Fibroblast of lung (primary cell): ENCODE data around the gene ARRB1. TPM values are rescaled to one million over a fixed set of nuclear protein-coding genes. Genes with fewer than 3 reads are reported as not detected.

Experiments
- DNase-seq, 2 donors: peaks; one replicate each; pipeline versions ENCODE4 v3.0.0 to v3.0.0-alpha.2; 2010; ENCODE audit warnings: low read depth in 2 of 2
- H2AFZ ChIP-seq: 2 replicates; pipeline ENCODE4 v1.5.1; 2012; ENCODE audit warnings: low read length, control low read depth, inconsistent platforms
- H3K27ac ChIP-seq: 2 replicates; pipeline ENCODE4 v1.5.1; 2011; ENCODE audit warnings: low read length, control low read depth; ENCODE audit not compliant: insufficient read depth
- H3K27me3 ChIP-seq: 2 replicates; pipeline ENCODE4 v1.5.1; 2011; ENCODE audit warnings: mild to moderate bottlenecking, low read length; ENCODE audit not compliant: control insufficient read depth, insufficient read depth
- H3K36me3 ChIP-seq: 2 replicates; pipeline ENCODE4 v1.5.1; 2011; ENCODE audit warnings: low read length; ENCODE audit not compliant: control insufficient read depth, insufficient read depth
- H3K4me1 ChIP-seq: 2 replicates; pipeline ENCODE4 v1.5.1; 2011; ENCODE audit warnings: low read length; ENCODE audit not compliant: control insufficient read depth, insufficient read depth; ENCODE audit errors: extremely low read depth
- H3K4me2 ChIP-seq: 2 replicates; pipeline ENCODE4 v1.5.1; 2011; ENCODE audit warnings: low read length, control low read depth; ENCODE audit not compliant: insufficient read depth; ENCODE audit errors: extremely low read depth
- H3K4me3 ChIP-seq, 4 experiments: fragments of 200-600 bp in 1 of 4; sonication (generic) in 1 of 4; replicated peaks in 1 of 4; 2 replicates each; pipeline ENCODE4 v1.5.1; 2011 to 2016; ENCODE audit warnings: low read length in 4 of 4, low read depth in 3 of 4, mild to moderate bottlenecking in 3 of 4, control low read depth in 2 of 4, inconsistent platforms in 1 of 4, mixed read lengths in 1 of 4; ENCODE audit not compliant: insufficient read depth in 1 of 4; ENCODE audit errors: control extremely low read depth in 1 of 4
- H3K79me2 ChIP-seq: 2 replicates; pipeline ENCODE4 v1.5.1; 2012; ENCODE audit warnings: mild to moderate bottlenecking, low read length, inconsistent platforms; ENCODE audit not compliant: control insufficient read depth, insufficient read depth
- H3K9ac ChIP-seq: 2 replicates; pipeline ENCODE4 v1.5.1; 2011; ENCODE audit warnings: mild to moderate bottlenecking, low read length, control low read depth; ENCODE audit not compliant: insufficient read depth
- H3K9me3 ChIP-seq: 2 replicates; pipeline ENCODE4 v1.5.1; 2012; ENCODE audit warnings: low read depth, low read length; ENCODE audit not compliant: control insufficient read depth, insufficient read depth
- H4K20me1 ChIP-seq: 2 replicates; pipeline ENCODE4 v1.5.1; 2011; ENCODE audit warnings: low read length; ENCODE audit not compliant: control insufficient read depth, insufficient read depth; ENCODE audit errors: extremely low read depth
- CTCF ChIP-seq, 2 donors: IDR thresholded peaks in 1 of 2; conservative IDR thresholded peaks in 1 of 2; 1 replicate in 1 of 2; 2 replicates in 1 of 2; pipeline ENCODE4 v1.5.1; 2011 to 2012; ENCODE audit warnings: low read length in 2 of 2, control low read depth in 1 of 2, inconsistent platforms in 1 of 2, low read depth in 1 of 2, mild to moderate bottlenecking in 1 of 2
- EZH2 ChIP-seq: IDR thresholded peaks from 2 replicates; pipeline ENCODE4 v1.5.1; 2012; ENCODE audit warnings: low read length, control low read depth, mild to moderate bottlenecking; ENCODE audit errors: missing control alignments
- polyA plus RNA-seq, 2 donors: library from polyadenylated mRNA; depleted of rRNA in 1 of 2; stranded (reverse) in 1 of 2; unstranded in 1 of 2; fragments of >200 nt; gene quantifications; 2 replicates each; pipeline ENCODE4 v1.2.1, GENCODE V29; 2011 to 2012; ENCODE audit warnings: missing spikeins in 1 of 2
- total RNA-seq: library from RNA; depleted of rRNA; stranded (reverse); fragments of >200 nt; gene quantifications from 2 replicates; pipeline ENCODE4 v1.2.1, GENCODE V29; 2014

ARRB1 gene
- total and polyA plus RNA-seq, 2 donors (not counting 1 experiment from before 2014, with no cell fraction given) = 4.3 to 18.9 TPM

GRCh38 chr11:75325713-75326438, 25.6 kb downstream of the ARRB1 start:
- no peaks in the 10 kb centered on the region for H4K20me1 ChIP-seq
- peak overlapping the region; percentile 39 for H3K27ac ChIP-seq
- H3K27me3 ChIP-seq = no peaks in the 10 kb centered on the region
- H3K9me3 ChIP-seq = no peaks in the 10 kb centered on the region
- no peaks in the 10 kb centered on the region for H3K79me2 ChIP-seq
- peak overlapping the region; percentile 65 for H3K4me2 ChIP-seq
- no peak overlapping the region for H3K9ac ChIP-seq
- TF ChIP-seq EZH2 = no peak
- no peak for TF ChIP-seq CTCF (conservative IDR thresholded peaks at IDR 0.05 in 1 of 2, IDR thresholded peaks at IDR 0.05 in 1 of 2; ENCODE audit: low read depth in 1 of 2, low read length in 2 of 2)
- H3K4me1 ChIP-seq = peaks cover 25% of the 10 kb centered on the region
- no peak overlapping the region for H3K4me3 ChIP-seq
- H3K36me3 ChIP-seq = peaks cover 1% of the 10 kb centered on the region
- peak; percentile 93 to 97 for DNase-seq
- no peak overlapping the region for H2AFZ ChIP-seq

GRCh38 chr11:75324740-75325139, 26.7 kb downstream of the ARRB1 start:
- Histone ChIP-seq H4K20me1 (no peaks in the 10 kb centered on the region), H3K4me3 (no peak overlapping the region), H3K4me1 (peaks cover 20% of the 10 kb centered on the region), H3K36me3 (peaks cover 1% of the 10 kb centered on the region), H3K27ac (no peak overlapping the region), H2AFZ (no peak overlapping the region), H3K79me2 (no peaks in the 10 kb centered on the region), H3K27me3 (no peaks in the 10 kb centered on the region), H3K9me3 (no peaks in the 10 kb centered on the region), H3K4me2 (no peak overlapping the region), H3K9ac (no peak overlapping the region)
- TF ChIP-seq CTCF (conservative IDR thresholded peaks at IDR 0.05 in 1 of 2, IDR thresholded peaks at IDR 0.05 in 1 of 2; ENCODE audit: low read depth in 1 of 2, low read length in 2 of 2) (no peak), EZH2 (no peak)
- no peak for DNase-seq

- Histone ChIP-seq H3K4me1 (peaks cover 18% of the 10 kb centered on the region), H3K79me2 (no peaks in the 10 kb centered on the region), H3K36me3 (peaks cover 1% of the 10 kb centered on the region), H3K9me3 (no peaks in the 10 kb centered on the region), H2AFZ (no peak overlapping the region), H3K4me2 (no peak overlapping the region), H3K9ac (no peak overlapping the region), H3K27me3 (no peaks in the 10 kb centered on the region), H3K27ac (no peak overlapping the region), H4K20me1 (no peaks in the 10 kb centered on the region), H3K4me3 (no peak overlapping the region)
- TF ChIP-seq CTCF (conservative IDR thresholded peaks at IDR 0.05 in 1 of 2, IDR thresholded peaks at IDR 0.05 in 1 of 2; ENCODE audit: low read depth in 1 of 2, low read length in 2 of 2) (no peak), EZH2 (no peak)
- no peak for DNase-seq
Measured at GRCh38 chr11:75324189-75324588, 27.3 kb downstream of the ARRB1 start.
